ENCODE results near the gene SAMD1. TPM values are rescaled to one million over a fixed set of nuclear protein-coding genes. Genes with fewer than 3 reads are reported as not detected.

The SAMD1 gene
- total and polyA plus RNA-seq, 9 of the 15 experiments (the other 6 are each of a cell fraction or from before 2014, with no cell fraction given), result 2.9 to 96.0 (median 43.5) TPM

GRCh38 chr19:14094854-14095253 lies 4.3 kb upstream of the SAMD1 start (continued):
- no peak for TF ChIP-seq TFAM (CRISPR knock-in tag; conservative IDR thresholded peaks at IDR 0.05)
- TF ChIP-seq PKNOX1 (IDR thresholded peaks at IDR 0.05), result no peak
- TF ChIP-seq NFRKB (IDR thresholded peaks at IDR 0.05; ENCODE audit: low read depth), result no peak
- TF ChIP-seq POLR3G (IDR thresholded peaks at IDR 0.05; ENCODE audit: extremely low read depth, insufficient read length, insufficient replicate concordance), result no peak
- TF ChIP-seq, protein P1, sequence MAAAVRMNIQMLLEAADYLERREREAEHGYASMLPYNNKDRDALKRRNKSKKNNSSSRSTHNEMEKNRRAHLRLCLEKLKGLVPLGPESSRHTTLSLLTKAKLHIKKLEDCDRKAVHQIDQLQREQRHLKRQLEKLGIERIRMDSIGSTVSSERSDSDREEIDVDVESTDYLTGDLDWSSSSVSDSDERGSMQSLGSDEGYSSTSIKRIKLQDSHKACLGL (CRISPR knock-in tag; IDR thresholded peaks at IDR 0.05; ENCODE audit: borderline replicate concordance, poor library complexity, severe bottlenecking), result no peak
- TF ChIP-seq ZNF41 (CRISPR knock-in tag; conservative IDR thresholded peaks at IDR 0.05), result no peak
- no peak for TF ChIP-seq NR2F6 (CRISPR knock-in tag; IDR thresholded peaks at IDR 0.05)
- TF ChIP-seq ZNF121 (CRISPR knock-in tag; conservative IDR thresholded peaks at IDR 0.05), result peak; percentile 16; the same call in 1 of the 2 replicates
- no peak for TF ChIP-seq PTTG1 (tag; IDR thresholded peaks at IDR 0.05; ENCODE audit: low read depth)
- no peak for TF ChIP-seq ZNF717 (CRISPR knock-in tag; IDR thresholded peaks at IDR 0.05)
- TF ChIP-seq CBX3 (IDR thresholded peaks at IDR 0.05; ENCODE audit: borderline replicate concordance in 1 of 2, low read length in 2 of 2), result peak in 1 of 2 experiments; percentile 55; a peak in 1 of 3 replicates
- TF ChIP-seq ZFP36 (IDR thresholded peaks at IDR 0.05; ENCODE audit: low read depth, low read length, partially characterized antibody), result peak; percentile 86
- no peak for TF ChIP-seq DNMT1 (IDR thresholded peaks at IDR 0.05)
- TF ChIP-seq BRD9 (IDR thresholded peaks at IDR 0.05; ENCODE audit: low read depth, partially characterized antibody), result peak; percentile 96
